HG02885 (cell line): ENCODE data around the gene KRTAP6-2.

Source experiments
- ATAC-seq: cut with Tn5 transposase; IDR thresholded peaks from one replicate; pipeline ENCODE4 v1.9.1; 2021; ENCODE audit warnings: mild to moderate bottlenecking; ENCODE audit not compliant: unreplicated experiment, poor library complexity

KRTAP6-2 gene

GRCh38 chr21:30579346-30579745 lies 19.4 kb downstream of the KRTAP6-2 start:
- no peak for ATAC-seq

DNA sequence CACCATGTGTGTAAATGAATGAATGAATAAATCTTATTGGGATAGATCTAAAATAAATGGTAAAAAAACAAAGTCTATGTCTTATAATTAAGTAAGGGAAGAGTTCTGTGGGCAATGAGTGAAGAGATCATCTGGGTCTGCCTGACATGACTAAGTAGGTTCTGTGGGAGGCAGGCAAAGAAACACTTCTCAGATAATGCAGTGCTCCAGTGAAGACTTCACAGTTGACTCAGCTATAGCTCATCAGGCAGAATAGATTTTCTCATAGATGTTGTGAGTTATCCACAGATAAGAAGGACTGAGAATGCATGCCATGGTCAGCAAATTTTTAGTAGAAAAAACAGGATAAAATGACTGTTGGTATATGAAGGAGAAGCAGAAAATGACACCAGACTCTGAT lies 20.9 kb downstream of the KRTAP6-2 start:
- ATAC-seq = no peak

GRCh38 chr21:30567617-30568016 lies 31.1 kb downstream of the KRTAP6-2 start:
- ATAC-seq = no peak

DNA sequence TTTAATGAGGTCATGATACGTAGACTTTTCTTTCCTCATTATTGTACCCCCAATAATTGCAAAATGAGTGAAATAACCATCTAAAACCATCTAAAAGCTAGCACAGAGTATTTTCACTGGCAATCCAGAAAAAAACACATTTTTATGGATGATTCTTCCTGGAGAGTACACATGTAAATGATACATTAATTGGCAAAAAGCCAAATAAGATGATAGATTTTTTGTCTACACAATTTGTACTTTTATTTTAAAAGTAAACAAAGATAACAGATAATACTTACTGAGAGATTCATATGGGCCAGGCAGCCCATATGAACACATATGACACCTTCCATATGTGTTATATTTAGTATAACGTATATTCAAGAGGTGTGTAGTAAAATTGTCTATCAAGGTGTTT lies 35.1 kb downstream of the KRTAP6-2 start:
- ATAC-seq = no peak

GRCh38 chr21:30563072-30563471 lies 35.6 kb downstream of the KRTAP6-2 start:
- ATAC-seq = no peak

- ATAC-seq = no peak
Measured at GRCh38 chr21:30561957-30562356, 36.7 kb downstream of the KRTAP6-2 start.

DNA sequence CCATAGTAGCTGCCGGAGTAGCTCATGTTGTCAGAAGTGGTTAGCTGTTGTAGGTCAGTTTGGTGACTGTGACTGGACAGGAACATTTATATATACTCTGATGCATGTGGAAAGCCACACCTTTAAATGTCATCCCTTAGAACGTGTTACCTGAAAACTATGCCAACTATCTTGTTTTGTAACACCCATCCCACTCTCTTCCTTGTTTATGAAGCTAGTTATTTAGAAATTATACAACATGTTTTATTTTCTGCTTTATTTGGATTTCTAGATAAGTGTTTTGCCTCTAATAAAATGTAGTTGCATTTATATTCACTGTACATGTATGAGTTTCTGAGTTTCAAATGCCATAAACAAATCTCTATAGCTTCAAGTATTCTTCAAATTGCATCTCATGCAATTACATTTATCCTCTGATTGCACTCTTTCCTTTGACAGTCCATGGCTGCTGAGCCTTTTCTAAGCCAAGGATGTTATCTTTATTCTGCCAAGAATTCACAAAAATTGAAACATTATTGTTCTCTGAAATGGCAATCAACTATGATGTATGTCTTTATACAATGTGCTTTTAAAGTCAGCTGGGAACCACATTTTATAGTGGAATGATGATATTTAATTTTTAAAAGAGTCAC lies 37.3 kb downstream of the KRTAP6-2 start, which contains the start of gene KRTAP19-7:
KRTAP19-7 (minus strand) TSS at position 51 of the 632 bp plus-strand sequence; CDS start at position 26, 25 bp downstream.
- ATAC-seq = no peak

- ATAC-seq = no peak
Measured at GRCh38 chr21:30555095-30555494, 43.6 kb downstream of the KRTAP6-2 start.

- ATAC-seq = no peak
Measured at GRCh38 chr21:30552782-30553181, 45.9 kb downstream of the KRTAP6-2 start.
